GM19193 (cell line): ENCODE data around the gene ABCA3.

Experiments
- POLR2A ChIP-seq: IDR thresholded peaks from 4 replicates; pipeline ENCODE4 v1.6.1; 2011; ENCODE audit not compliant: insufficient read depth, insufficient read length; ENCODE audit errors: extremely low read depth

The ABCA3 gene

DNA sequence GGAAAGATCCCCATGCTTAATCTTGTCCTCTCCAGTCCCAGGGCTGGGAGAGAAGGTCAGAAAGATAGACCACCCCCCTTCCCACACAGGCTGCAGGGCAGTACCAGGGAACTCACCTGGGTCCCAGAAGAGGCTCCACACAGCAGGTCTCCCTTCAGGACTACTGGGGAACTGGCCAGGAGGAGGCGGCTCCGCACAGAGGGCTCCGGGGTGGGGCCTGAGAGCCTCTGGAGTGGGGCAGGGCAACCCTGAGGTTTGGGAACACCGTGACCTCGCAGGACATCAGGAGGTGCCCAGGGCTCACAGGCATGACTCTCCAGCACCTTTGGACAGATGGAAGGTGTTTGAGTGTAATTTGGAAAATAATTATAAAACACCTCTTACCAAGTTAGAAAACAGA lies 11.0 kb downstream of the ABCA3 start:
- TF ChIP-seq POLR2A, result no peak

DNA sequence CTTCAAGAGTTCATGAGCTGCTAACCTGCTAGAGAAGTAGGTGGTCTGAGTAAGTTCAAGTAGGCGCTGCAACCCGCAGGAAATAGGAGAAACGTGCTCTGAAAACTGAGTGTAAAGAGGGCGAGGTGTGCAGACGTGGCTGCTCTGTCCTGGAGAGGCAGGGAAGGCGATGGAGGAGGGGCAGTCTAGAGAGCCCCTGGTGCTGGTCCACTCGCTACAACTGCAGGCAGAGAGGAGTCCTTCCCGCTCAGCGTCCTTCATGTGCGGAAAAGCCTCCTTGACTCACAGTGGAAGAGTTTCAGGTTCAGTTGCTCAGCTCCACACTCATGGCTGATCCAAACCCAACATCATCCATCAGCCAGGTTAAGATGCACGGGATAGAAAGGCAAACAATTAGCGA lies 12.1 kb downstream of the ABCA3 start:
- TF ChIP-seq POLR2A, result no peak

DNA sequence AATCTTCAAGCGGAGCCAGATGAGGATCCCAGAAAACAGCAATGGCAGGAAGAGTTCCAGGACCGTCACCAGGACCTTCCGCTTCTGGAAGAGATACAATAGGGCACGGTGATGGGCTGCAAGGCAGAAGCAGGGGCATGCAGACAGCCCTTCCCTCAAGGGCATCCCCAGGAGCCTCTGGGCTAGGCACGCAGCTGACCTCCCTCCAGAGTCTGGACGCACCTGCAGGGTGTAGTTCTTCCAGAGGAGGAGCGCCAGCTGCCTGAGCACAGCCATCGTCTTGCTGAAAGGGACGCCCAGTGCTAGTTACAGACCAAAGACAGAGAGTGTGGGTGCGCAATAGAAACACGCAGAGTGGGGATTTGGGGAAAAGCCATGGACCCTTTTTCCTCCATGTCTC lies 14.3 kb downstream of the ABCA3 start:
- TF ChIP-seq POLR2A, result no peak

DNA sequence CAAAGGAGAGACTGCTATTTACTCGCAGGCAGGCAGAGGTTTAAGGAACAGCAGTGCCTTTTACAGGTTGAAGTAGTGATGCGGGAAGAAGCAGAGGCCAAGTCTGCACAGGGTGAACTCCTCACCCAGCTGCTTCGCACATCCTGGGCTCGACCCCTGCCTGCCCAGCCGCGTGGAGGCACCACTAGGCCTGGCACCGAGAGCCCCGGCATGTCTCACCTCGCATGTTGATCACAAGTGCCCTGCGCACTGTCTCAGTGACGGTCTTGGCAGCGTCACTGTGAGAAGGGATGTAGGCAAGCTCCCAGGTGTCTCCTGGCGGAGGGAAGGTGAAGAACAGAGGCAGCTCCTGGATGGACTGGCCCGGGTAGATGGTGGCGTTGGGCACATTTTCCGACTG lies 14.7 kb downstream of the ABCA3 start:
- TF ChIP-seq POLR2A, result no peak

DNA sequence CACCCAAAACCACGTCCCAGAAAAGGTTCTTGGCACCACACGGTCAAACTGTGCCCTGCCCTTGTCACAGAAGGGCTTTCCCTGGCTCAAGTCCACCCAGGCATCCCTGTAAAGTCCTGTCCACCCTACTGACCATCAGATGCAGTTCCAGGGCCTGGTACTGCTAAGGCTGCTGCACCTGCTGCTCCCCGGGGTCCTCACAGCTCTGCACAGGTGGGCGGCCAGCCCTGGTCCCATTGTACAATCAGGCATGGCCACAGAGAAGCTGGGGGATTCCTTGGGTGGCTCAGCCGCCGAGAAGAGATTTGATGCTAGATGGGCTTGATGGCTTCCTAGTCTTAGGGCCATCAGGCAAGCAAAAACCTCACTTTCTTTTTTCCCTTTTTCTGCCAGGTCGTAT lies 15.3 kb downstream of the ABCA3 start:
- no peak for TF ChIP-seq POLR2A

DNA sequence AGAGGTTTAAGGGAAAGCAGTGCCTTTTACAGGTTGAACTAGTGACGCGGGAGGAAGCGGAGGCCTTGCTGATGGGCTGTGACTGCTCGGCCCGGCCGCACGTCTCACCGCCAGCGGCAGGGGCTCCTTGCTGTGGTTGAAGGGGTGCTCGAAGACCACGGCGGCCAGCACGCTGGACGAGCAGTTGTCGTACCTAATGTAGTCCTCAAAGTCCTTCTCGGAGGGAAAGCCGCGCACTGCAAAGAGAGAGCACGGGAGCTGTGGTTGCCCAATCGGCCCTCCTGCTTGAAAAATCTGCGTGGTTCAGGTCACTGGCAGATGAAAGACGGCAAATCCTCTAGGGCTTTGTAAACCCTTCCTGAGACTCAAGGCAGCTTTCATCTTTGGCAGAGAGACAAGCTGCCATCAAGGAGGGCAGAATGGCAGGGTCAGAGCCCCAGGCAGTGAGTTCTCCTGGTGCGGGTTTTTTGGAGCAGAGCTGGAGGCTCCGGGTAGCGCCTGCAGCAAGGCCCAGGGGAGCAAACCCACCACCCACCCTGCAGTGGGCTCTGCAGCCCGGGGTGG lies 16.1 kb downstream of the ABCA3 start:
- no peak for TF ChIP-seq POLR2A

DNA sequence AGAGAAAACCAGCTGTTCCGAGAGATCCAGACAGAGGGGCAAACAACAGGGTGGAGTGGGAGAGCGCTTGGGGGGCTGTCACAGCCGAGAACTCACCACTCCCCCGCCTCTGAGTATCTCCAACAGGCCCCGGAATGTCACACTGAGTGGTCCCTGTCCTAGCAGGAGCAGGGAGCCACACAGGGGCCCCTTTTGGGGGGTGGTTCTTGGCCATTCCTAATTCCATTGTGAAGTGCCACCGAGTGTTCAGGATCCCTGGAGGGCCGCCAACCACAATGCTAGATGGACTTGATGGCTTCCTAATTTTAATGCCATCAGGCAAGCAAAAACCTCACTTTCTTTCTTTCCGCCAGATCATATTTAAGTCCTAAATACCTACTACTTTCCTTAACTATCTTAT lies 16.8 kb downstream of the ABCA3 start:
- no peak for TF ChIP-seq POLR2A

DNA sequence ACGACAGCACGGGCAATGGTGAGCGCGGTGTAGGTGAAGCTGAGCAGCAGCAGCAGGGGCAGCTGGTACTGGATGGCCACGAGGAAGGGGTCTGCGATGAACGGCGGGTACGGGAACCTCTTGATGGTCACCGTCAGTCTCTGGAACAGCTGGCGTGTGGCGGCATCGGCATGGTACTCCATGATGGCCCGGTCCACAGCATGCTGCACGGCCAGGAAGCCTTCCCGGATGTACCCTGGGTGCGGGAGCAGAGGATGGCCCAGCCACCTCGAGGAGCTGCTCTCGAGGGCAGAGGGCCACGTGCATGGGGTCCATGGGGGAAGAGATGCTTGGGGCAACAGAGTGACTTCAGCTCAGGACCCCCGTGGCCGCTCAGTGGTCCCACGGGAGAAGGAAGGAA lies 20.9 kb downstream of the ABCA3 start:
- TF ChIP-seq POLR2A, result no peak

DNA sequence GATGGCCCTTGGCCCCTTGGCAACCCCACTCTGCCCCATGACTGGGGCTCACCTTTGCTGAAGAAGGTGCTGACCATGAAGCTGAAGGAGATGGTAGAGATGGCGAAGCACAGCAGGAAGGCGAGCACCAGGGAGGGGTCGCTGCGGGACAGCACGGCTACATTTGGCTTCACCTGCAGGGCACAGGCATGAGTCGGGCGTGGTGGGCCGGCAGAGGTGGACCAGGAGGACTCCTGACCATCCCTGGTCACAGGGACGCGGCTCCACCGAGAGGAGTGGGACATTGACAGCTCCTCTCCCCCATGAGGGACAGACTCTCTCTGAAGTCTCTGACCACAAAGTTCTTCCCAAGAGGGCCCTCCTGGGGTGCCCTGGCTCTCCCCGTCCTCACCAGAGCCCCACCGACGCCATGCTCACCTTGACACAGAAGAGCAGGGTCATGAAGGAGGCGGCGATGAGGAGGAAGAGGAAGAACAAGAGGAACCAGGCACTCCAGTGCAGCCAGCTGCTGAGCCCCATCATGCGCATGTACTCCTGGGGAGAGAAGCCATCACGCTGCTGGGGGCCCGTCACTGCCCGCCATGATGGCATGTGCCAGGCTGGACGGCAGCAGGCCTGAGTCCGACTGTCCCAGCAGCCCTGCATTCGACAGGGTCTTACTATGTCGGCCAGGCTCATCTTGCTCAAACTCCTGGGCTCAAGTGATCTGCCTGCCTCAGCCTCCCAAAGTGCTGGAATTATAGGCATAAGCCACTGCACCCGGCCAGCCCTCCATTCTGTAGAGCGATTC lies 23.1 kb downstream of the ABCA3 start:
- TF ChIP-seq POLR2A, result no peak

DNA sequence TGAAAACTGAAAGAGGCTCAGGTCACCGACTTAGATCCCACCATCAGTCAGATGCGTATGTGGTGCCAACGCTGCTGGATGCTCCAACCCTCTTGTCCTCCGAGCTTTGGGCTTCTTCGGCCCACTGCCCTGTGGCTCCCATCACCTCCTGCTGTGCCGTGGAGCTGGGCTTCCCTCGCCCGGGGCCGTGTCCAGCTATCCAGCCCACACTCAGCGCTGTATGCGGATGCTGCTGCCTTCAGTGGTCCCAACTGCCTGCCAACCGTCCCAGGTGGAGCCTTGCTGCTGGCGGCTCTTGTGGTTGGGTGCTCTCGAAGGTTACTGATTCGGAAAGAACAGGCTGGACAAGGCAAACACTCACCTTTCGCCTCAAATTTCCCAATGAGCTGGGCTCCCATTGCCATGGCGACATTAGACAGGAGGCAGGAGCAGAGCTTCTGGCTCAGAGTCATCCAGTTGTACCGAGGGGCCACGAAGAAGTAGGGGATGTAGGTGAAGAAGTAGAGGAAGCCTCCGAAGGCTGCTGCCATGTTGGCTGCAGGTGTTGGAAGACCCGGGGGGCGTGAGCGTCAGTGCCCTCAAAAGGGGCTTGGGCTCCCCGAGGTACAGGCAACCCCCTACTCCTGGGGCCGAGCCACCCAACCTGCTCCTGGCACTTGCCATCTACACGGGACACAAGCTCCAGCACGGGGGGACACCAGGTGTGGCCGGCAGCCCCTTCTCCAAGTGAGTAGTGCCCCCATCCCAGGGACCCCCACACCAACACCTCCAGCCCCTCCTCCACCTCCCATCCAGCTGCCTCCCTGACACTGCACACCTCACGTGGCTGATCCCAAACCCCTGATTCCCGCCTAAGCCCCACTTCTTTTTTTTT lies 32.2 kb downstream of the ABCA3 start:
- no peak for TF ChIP-seq POLR2A

DNA sequence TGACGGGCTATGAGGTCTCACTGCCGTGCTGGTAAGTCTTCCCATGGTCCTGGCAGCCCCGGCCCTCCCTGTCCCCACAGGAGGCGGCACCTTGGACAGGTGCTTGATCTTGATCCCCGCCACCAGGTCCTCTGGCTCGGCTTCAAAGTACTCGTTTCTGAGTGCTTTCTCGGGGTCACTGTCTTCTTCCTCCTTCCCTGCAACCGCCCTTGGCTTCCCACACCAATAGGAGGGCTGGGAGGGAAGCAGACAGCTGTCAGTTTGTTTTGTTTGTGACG lies 40.7 kb downstream of the ABCA3 start:
- no peak for TF ChIP-seq POLR2A

DNA sequence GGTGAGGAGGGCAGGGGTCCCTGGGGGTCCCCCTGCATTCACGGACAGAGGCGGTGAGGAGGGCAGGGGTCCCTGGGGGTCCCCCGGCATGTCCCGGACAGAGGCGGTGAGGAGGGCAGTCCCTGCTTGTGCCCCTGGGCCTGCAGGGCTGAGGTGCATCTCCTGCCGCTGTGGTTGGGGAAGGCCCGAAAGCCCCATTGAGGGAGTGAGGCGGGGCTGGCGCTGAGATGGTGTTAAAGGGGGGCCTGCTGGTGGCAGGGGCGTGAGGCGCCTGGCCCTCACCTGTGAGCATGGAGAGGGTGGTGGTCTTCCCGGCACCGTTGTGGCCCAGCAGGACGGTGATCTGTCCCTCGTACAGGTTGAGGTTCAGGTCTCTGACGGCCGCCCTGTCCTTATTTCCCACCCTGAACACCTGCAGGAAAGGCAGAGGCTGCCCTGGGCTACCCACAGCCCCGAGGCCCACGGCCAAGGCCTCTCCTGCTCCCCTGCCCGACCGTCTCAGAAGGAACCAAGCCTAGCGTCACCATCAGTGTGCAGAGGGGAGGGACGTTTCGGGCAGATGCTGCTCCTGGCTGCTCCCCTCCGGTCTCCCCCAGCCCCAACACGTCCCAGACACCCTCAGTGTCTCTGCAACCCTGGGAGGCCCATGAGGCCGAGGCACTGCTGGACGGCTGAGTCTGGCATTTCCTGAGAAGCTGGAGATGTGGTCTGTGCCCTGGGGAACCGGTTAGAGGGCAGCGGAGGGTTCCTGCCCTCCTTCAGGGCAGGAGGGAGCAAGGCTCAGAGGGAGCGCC lies 41.2 kb downstream of the ABCA3 start:
- no peak for TF ChIP-seq POLR2A

DNA sequence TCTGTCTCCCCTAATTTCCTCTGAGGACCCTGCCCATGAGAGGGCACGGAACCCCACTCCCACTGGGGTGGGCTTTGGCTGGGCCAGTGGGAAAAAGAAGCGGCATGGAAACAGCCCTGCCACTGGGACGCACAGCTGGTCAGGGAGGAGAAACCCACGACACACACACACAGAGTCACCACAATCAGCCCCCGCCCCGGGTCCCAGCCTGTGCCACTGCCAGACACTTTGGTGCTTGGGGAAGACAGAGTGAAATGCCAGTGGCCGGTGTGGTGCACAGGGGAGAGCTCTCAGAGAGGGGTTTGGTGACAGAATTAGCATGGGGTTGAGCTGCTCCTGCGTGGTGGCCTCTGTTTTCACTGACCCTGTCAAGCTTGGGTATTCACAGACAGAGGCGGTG lies 41.9 kb downstream of the ABCA3 start:
- no peak for TF ChIP-seq POLR2A

DNA sequence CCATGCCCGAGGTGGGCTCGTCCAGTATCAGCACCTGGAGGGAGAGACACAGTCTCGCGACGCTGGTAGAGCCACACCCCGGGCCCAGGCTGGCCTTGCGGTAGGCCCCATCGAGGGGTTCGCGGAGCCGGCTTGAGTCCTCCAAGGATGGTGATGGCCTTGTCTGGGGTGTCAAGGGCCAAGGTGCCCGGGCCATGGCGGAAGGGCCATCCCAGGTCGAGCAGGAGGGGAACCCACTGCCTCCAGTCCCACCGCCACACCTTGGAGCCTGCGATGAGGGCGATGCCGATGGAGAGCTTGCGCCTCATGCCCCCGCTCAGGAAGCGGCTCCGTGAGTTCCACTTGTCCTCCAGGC lies 43.0 kb downstream of the ABCA3 start:
- TF ChIP-seq POLR2A, result no peak
